Left renal cortex interstitium (tissue), 4 donors: ENCODE measurements around the gene VWA5B2. TPM values are rescaled to one million over a fixed set of nuclear protein-coding genes. Genes with fewer than 3 reads are reported as not detected.
"Not testable (repeated sequence)": the region's sequence is repeated elsewhere in the genome, so short reads cannot be mapped to it uniquely, and the experiment has no call there.

ENCODE experiments used
- DNase-seq, 4 donors: peaks; one replicate each; pipeline ENCODE4 v3.0.0-alpha.2; 2013; ENCODE audit warnings: low read depth in 4 of 4, low spot score in 2 of 4, missing footprints in 1 of 4
- polyA plus RNA-seq, 4 donors: library from polyadenylated mRNA; unstranded; fragments of 120-200 nt; gene quantifications; one replicate each; pipeline ENCODE4 v1.2.1, GENCODE V29; 2013; ENCODE audit not compliant: insufficient read length in 4 of 4

VWA5B2 gene
- polyA plus RNA-seq, 4 donors = 1.8 to 2.8 (median 2.2) TPM

DNA sequence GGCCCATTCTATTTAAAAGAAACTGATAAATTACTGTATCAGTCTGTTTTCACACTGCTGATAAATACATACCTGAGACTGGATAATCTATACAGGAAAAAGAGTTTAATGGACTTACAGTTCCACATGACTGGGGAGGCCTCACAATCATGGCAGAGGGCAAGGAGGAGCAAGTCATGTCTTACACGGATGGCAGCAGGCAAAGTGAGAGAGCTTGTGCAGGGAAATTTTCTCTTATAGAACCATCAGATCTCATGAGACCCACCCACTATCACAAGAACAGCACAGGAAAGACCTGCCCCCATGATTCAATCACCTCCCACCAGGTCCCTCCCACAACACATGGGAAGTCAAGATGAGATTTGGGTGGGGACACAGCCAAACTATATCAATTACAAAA, 37.9 kb downstream of the VWA5B2 start:
- not testable (repeated sequence) for DNase-seq

DNA sequence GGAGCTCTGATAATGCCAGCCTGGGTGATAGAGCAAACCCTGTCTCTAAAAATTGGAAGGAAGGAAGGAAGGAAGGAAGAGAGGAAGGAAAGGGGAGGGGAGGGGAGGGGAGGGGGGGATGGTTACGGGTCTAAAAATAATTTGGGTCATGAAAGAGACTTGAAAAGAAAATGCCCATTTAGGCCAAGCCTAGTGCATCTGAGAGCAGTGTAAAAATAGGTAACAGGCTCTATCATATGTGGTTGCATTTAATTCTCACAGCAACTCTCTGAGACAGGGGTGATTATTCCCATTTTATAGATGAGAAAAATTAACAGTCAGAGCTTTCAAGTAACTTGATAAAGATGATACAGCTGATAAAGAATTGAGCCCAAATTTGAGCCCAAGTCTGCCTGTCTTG, 42.9 kb downstream of the VWA5B2 start:
- DNase-seq = no peak

DNA sequence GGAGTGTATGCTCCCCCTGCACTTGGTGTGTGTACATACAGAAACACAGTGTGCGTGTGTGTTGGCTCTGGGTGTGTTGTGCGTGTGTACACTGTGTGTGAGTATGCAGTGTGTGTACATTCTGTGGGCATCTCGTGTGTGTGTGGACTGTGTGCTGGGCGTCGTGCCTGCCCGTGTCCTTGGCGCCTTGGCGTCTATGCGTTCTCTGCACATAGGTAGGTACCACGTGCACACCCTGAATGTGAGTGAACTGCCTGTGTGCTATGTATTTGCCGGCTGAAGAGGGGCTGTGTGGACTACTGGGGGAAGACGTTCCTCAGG, 46.0 kb downstream of the VWA5B2 start:
- DNase-seq = no peak

DNA sequence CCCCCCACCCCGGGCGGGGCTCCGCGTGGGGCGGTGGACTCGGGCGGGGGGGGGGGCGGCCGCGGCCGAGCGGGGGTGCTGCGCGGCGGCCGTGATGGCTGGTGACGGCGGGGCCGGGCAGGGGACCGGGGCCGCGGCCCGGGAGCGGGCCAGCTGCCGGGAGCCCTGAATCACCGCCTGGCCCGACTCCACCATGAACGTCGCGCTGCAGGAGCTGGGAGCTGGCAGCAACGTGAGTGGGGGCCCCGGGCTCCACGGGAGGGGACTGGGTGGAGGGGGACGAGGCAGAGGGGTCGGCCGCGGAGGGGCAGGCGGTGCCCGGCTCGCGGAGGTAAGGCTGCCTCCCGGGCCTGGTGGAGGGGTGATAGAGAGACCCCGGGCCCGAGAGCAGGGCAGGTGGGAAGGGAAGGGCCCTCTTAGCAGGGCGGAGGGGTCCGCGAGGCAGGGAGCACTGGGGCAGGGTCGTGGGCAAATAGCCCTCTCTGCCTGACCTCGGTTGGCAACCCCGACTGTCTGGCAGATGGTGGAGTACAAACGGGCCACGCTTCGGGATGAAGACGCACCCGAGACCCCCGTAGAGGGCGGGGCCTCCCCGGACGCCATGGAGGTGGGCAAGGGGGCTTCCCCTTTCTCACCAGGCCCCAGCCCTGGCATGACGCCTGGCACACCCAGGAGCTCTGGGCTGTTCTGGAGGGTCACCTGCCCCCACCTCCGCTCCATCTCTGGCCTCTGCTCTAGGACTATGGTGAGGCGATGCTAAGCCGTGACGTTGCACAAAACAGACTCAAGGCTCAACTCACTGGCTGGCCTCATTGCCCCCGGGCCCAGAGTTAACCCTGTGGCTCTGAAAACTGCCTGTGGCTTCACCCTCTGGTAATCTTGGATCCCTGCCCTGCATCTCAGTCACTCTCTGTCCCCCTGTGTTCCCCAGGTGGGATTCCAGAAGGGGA, 46.9 kb downstream of the VWA5B2 start, which contains the start of gene ECE2:
TSS of gene ECE2 (plus strand) at position 62 of the 950 bp plus-strand sequence. CDS start at position 194, 132 bp downstream.
- no peak for DNase-seq

DNA sequence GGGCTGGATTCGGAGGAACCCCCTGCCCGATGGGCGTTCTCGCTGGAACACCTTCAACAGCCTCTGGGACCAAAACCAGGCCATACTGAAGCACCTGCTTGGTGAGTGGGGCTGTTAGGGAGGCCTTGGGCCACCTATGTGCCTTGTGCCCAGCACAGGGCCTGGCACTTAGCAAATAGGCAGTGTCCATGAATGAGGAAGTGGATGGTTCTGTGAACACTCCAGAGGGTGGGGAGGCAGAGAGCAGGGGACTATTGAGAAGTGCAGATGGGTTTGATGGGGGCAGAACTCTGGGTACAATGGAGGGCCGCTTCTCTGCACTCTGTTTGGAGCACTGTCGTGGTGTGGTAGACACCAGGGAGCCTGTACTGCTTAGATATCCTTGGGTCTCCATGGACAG, 48.0 kb downstream of the VWA5B2 start:
- DNase-seq = no peak

- DNase-seq = no peak
Measured at GRCh38 chr3:184282941-184283340, 53.6 kb downstream of the VWA5B2 start.

- no peak for DNase-seq
Measured at GRCh38 chr3:184283681-184284080, 54.3 kb downstream of the VWA5B2 start.

GRCh38 chr3:184284696-184285095, 55.3 kb downstream of the VWA5B2 start:
- DNase-seq = peak in 1 of 4 donors; percentile 44

- DNase-seq = no peak
Measured at GRCh38 chr3:184289426-184289938, 60.1 kb downstream of the VWA5B2 start.

- DNase-seq = no peak
Measured at GRCh38 chr3:184290331-184290730, 60.9 kb downstream of the VWA5B2 start.

DNA sequence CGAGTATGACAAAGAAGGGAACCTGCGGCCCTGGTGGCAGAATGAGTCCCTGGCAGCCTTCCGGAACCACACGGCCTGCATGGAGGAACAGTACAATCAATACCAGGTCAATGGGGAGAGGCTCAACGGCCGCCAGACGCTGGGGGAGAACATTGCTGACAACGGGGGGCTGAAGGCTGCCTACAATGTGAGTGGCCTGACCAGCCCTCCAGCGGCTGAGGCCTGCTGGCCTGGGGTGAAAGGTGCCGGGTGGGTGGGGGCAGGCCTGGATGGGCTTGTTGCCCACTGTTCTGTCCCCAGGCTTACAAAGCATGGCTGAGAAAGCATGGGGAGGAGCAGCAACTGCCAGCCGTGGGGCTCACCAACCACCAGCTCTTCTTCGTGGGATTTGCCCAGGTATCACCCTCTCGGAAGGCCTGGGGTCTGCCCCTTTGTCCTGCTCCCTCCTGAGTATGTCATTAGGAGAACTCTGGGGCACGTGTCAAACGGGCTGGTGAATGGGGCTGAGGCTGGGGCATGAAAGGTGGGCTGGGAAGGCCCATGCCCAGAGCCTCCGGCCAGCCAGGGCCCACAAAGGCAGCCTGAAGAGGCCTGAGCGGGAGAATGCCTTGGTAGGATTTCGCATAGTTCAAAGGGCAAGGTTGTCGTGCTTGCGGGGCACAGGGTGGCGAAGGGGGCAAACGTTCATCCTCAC, 61.8 kb downstream of the VWA5B2 start:
- no peak for DNase-seq

Other genes with a start within 250 kb of the VWA5B2 start
- 10 to 100 TPM; 36.9 to 75.1 (median 60.8) TPM for gene ABCC5, start 211.7 kb upstream of the VWA5B2 start, polyA plus RNA-seq
- gene HTR3D, start 197.8 kb upstream of the VWA5B2 start, polyA plus RNA-seq = not detected
- gene HTR3C, start 176.5 kb upstream of the VWA5B2 start, polyA plus RNA-seq = not detected
- gene HTR3E, start 132.5 kb upstream of the VWA5B2 start, polyA plus RNA-seq = not detected
- 10 to 100 TPM; 42.7 to 57.6 (median 52.9) TPM for gene EIF2B5, start 94.2 kb upstream of the VWA5B2 start, polyA plus RNA-seq
- 100 to 1,000 TPM in 1 of 4 donors, 10 to 100 TPM in 3; 61.3 to 108 (median 82.1) TPM for gene DVL3, start 74.2 kb upstream of the VWA5B2 start, polyA plus RNA-seq
- gene AP2M1, start 54.7 kb upstream of the VWA5B2 start, polyA plus RNA-seq = 100 to 1,000 TPM; 337 to 397 (median 345) TPM
- gene ABCF3, start 43.4 kb upstream of the VWA5B2 start, polyA plus RNA-seq = 10 to 100 TPM; 52.0 to 70.9 (median 65.5) TPM
- 10 to 100 TPM; 29.1 to 40.4 (median 34.3) TPM for gene ALG3, start 19.4 kb downstream of the VWA5B2 start, polyA plus RNA-seq
- gene EEF1AKMT4, start 20.1 kb downstream of the VWA5B2 start, polyA plus RNA-seq = 1 to 10 TPM; 2.3 to 3.8 (median 2.8) TPM
- under 1 TPM; 0.13 to 0.36 (median 0.22) TPM for gene CAMK2N2, start 32.0 kb downstream of the VWA5B2 start, polyA plus RNA-seq
- under 1 TPM in 2 of 4 donors, not detected in 2; 0.08 to 0.14 TPM for gene ECE2, start 46.4 kb downstream of the VWA5B2 start, polyA plus RNA-seq
- gene PSMD2, start 69.7 kb downstream of the VWA5B2 start, polyA plus RNA-seq = 100 to 1,000 TPM; 211 to 228 (median 220) TPM
- gene EIF4G1, start 85.0 kb downstream of the VWA5B2 start, polyA plus RNA-seq = 100 to 1,000 TPM; 161 to 227 (median 197) TPM
- 10 to 100 TPM in 3 of 4 donors, 1 to 10 TPM in 1; 9.7 to 15.8 (median 13.0) TPM for gene FAM131A, start 108.0 kb downstream of the VWA5B2 start, polyA plus RNA-seq
- gene CLCN2, start 132.0 kb downstream of the VWA5B2 start, polyA plus RNA-seq = 10 to 100 TPM; 10.2 to 16.3 (median 13.3) TPM
- gene POLR2H, start 132.1 kb downstream of the VWA5B2 start, polyA plus RNA-seq = 100 to 1,000 TPM in 2 of 4 donors, 10 to 100 TPM in 2; 81.9 to 120 (median 101) TPM
- 1 to 10 TPM; 2.0 to 2.7 (median 2.5) TPM for gene THPO, start 148.6 kb downstream of the VWA5B2 start, polyA plus RNA-seq
- gene CHRD, start 150.5 kb downstream of the VWA5B2 start, polyA plus RNA-seq = 10 to 100 TPM; 12.8 to 17.3 (median 14.1) TPM